Fibroblast of skin of left biceps (primary cell): ENCODE data around the gene INO80C.
"Not testable (repeated sequence)": the region's sequence is repeated elsewhere in the genome, so short reads cannot be mapped to it uniquely, and the experiment has no call there.

Experiments used
- DNase-seq, 2 experiments: peaks; one replicate each; pipeline ENCODE4 v3.0.0-alpha.2; 2013; ENCODE audit warnings: low read depth in 2 of 2

INO80C gene

DNA sequence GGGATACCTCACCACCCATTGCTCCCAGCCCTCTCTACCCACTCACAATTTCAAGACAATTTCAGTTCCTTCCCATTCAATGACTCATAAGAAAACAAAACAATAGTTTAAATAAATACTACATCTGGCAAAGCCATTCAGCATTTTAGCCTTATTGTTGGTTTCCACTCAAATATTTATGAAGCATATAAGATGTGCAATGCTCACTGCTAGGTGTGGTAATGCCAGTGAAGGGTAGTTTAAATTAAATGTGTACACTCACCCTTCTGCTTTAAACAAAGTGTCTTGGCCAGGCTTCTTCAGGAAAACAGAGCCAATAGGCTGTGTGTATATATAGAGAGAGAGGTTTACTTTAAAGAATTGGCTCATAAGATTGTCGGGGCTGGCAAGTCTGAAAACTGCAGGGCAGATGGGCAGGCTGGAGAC is 37.0 kb downstream of the INO80C start:
- no peak for DNase-seq

DNA sequence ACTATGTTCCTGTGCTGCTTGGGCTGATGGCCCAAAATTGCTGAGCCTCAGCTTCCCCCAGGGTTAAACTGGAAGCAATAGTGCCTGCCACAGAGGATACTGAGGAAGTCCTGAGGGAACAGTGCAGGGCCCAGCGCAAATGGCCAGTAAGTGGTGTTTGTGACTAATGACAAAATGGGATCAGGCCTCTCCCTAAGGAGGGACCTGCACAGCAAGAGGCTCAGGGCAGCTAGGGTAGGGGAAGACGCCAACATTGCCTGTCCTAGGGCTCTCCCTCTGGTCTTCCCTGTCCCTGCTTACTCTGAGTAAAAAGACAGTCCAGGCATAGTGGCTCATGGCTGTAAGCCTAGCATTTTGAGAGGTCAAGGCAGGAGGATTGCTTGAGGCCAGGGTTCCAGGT is 37.8 kb downstream of the INO80C start:
- DNase-seq, result no peak

DNA sequence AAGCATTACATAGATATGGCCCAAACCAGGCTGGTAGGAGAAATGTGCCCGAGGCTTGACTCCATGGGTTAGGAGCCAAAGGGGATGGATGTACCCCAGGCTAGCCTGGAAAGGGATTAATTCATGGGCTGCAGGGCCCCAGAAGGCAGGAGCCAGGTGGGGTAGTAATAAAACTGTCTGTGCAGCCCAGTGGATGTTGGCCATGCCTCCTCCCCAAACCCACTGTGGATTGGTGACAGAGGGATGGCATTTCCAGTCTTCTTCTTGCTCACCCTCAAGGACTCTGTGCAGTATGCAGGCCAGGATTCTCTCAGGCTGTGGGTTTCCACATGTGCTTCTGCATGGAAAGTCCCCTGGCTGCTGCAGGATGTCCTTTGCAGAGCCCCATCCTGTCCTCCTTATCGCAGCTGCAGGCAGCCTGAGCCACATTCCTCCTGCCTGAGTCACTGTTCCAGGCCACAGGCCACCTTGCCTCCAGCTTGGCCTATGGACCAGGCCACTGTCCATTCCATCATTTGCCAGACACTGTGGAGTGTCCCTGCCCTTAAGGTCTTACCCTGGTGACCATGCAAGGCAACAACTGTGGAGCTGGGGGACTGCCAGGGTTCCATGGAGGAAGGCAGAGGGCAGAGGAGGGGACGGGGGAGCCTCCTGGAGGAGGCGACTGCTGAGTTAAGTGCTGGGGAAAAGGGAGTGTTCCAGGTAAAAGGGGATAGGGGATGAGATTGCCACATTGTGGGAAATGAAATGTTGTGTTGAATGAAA is 38.9 kb downstream of the INO80C start:
- DNase-seq, result no peak

DNA sequence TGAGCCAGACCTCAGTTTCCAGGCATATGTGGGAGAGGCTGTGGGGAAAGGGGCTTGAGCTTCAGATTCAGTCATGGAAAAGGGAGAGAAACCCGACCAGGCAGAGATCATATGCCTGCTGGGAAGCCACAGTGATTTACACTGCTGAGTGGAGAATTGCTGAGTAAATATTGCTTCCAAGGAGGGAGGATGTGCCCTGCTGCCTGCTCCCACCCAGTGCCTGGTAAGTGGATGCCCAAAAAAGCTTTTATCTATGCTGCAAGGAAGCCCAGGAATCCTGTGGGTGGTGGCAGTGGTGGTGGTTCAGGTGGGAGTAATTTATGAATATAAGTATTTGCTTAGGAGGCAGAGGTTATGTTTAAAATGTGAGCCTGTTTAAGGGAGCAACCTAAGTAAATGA is 39.5 kb downstream of the INO80C start:
- DNase-seq, result no peak

DNA sequence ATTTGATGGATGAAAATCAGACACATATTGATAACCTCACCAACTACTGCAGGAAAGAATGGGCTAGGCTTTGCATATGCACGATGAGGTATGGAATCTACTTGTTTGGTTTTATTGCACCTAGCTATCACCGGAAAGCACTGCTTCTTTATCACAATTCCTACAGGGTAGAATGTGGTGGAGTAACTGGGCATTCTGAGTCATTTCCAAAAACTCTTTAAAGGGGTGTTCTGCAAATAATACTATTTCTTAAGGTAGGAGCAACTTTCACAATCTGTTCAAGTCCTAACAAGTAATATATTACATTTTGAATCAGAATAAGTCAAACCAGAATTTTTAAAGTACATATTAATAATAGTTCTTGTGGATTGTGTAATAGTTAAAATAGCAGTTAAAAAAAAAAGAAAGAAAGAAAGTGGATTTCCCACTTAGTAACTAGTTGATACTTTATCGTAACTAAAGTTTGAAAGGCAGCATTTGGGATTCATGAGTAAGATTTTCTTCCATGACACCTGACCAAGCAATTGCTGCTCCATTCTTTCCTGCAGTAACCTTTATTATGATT is 40.5 kb downstream of the INO80C start:
- DNase-seq, result no peak

DNA sequence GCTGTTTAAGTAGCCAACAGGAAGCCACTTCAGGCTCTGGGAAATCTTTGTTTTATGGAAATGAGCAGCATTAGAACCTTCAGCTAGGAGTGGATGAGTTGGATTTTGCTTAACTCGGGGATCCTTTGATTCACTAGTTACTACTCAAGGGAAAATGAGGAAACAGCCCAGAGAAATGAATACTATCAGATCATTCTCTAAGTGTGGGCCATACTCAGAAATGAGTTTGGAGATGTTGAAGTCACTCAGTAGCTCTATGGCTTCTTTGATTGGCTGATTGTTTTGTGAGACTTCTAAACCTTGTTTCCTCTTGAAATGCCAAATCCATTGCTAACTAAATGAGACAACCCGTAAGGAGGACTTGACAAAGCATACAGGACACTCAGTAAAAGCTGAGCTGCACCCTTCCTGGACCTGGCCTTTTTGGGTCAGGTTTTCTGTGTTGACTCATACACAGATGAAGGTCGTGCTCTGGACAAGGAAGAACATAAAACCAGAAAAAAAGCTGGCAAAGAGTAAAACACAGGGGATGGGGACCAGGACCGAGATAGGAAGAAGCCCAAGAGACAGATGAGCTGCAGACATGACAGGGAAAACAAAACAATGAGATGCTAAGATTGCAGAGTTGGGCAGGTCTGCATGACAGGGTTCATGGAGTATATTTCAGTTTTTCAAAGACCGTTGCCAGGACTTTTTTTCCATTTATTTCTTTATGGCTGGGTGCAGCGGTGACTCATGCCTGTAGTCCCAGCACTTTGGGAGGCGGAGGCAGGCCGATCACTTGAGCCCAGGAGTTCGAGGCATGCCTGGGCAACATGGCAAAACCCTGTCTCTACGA is 41.6 kb downstream of the INO80C start:
- DNase-seq, result no peak

DNA sequence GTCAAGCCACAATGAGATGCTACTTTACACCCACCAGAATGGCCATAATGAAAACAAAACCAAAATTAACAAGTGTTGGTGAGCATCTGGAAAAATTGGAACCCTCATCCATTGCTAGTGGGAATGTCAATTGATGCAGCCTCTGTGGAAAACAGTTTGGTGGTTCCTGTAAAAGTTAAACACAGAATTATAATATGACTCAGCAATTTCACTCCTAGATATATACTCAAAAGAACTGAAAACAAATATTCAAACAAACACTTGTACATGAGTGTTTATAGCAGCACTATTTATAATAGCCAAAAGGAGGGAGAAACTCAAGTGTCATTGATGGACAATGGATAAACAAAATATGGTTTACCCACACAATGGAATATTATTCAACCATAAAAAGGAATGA is 43.0 kb downstream of the INO80C start:
- no peak for DNase-seq

DNA sequence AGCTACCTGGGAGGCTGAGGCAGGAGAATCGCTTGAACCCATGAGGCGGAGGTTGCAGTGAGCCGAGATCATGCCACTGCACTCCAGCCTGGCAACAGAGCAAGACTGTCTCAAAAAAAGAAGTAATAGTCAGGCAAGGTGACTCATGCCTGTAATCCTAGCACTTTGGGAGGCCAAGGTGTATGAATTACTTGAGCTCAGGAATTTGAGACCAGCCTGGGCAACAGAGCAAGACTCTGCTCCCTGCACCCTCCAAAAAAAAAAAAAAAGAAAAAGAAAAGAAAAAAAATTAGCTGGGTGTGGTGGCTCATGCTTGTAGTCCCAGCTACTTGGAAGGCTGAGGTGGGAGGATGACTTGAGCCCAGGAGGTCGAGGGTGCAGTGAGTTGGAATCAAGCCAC is 44.7 kb downstream of the INO80C start:
- not testable (repeated sequence) for DNase-seq

DNA sequence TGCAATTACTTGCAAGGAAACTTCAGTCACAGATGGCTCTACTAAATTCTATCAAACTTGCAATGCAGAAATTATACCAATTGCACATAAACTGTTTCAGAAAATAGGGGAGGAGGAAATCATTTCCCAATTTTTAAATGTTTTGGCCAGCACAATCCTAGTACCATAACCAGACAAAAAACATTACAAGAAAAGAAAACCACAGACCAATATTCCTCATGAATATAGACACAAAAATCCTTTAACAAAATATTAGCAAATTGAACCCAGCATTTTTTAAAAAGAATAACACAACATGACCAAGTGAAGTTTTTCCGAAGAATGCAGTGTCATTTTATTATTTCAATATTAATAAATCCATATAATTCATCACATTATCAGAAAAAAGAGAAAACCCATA is 45.8 kb downstream of the INO80C start:
- DNase-seq, result no peak

DNA sequence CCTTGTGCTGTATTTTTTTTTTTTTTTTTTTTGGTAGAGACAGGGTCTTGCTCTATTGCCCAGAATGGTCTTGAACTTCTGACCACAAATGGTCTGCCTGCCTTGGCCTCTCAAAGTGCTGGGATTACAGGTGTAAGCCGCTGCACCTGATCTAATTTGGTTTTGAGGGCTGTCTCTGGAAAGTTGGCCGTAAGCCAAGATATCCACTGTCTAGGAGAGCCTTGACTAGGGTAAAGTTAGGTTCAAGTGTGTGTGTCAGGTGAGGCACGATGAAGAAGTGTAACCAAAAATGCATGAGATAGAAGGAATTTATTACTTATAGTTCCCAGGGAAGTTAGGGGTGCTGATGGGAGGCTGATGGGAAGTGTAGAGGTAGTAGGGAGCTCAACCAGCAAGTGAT is 46.7 kb downstream of the INO80C start:
- DNase-seq, result no peak

DNA sequence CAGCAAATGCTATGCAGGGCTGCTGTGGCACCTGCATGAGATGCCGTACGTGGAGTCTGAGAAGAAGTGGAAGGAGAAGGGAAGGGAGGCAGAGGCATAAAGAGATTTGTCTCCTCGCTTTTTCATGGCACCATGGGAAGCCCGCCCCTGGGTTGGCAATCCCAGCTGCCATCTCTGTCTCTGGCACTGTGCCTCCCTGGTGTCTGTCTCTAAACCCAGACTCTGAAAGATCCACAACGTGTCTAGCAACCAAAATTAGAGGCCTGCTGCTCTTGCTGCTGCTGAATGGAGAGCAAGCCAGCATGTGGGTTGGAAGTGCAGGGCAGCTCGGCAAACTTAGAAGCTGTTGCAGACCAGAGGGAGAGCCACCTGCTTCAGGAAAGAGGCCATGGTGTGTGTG is 53.1 kb downstream of the INO80C start:
- no peak for DNase-seq

DNA sequence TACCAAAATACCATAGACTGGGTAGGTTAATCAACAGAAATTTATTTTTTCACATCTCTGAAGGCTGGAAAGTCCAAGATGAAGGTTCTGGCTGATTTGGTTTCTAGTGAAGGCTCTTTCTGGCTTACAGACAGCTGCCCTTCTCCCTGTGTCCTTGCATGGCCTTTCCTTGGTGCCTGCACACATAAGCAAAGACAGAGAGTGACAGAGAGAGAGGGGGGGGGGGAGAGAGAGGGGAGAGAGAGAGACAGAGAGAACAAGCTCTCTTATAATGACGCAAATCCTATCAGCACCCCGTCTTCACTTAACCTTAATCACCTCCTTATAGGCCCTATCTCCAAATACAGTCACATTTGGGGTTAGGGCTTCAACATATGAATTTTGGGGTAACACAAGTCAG is 53.9 kb downstream of the INO80C start:
- DNase-seq, result no peak

DNA sequence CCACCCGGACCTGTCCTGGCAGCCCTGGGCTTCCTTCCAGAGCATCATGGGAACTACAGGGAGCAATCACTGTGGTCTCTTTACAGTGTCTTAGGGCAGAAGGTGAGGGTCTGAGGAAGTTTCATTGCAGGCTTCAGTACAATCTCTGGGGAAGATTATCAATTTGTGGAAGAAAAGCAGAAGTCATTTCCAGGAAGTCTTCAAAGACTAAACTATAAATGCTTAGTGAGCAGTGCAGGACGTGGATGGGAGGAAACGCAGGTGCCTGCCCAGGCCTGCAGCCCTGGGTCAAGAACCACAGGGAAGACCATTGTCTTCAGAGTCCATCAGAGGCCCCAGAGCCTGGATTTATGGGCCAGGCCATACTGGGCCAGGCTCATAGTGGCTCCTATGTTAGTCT is 54.3 kb downstream of the INO80C start:
- DNase-seq, result no peak

DNA sequence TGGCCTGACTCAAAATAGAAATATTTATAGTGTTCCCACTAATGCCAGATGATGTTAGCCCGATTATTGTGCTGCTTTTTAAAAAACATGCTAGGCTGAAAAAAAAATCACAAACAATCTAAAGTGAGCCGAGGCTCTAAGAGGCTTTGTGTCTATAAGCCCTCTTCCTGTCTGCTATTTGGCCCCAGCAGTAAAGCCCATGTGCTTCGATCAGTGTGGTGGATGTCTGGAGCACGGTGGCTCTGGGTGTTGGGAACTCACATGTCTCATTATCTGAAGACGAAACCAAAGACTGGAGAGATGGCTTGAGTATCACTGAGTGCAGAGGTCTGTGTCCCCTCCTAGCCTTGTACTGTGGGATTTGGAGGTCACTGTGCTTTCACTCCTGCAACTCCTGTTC is 55.1 kb downstream of the INO80C start:
- DNase-seq, result no peak

DNA sequence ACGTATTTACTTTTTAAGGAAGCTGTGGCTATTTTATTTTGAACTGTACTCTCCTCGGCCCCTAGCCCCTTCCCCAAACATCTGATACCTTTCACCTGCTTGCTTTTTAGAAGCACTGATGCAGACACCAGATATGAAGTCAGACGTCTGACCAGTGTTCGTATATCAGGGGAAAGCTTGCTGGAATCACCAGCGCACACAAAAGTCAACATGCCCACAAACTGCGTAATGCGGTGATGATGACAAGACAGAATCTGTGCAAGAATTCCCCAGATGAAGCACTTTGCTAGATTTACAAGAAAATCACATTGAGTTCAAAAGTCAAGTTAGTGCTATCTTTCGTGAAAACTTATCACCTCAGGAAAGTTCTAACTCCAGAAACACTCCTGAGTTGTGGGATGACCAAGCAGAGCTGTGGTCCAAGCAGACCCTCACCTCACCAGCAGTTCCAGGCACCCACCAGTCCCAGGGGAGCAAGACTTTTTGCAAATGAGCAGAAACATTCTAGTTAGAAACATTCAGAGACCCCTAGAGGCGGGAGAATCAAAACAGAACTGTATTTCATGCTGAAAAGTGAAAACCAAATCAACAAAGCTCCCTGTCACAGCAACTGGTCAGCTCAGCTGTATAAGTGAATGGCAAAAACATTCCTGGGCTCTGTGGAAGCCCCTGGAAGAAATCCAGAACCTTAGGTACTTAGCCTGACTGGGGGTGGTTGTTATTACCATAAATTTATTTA is 55.7 kb downstream of the INO80C start:
- DNase-seq, result no peak

DNA sequence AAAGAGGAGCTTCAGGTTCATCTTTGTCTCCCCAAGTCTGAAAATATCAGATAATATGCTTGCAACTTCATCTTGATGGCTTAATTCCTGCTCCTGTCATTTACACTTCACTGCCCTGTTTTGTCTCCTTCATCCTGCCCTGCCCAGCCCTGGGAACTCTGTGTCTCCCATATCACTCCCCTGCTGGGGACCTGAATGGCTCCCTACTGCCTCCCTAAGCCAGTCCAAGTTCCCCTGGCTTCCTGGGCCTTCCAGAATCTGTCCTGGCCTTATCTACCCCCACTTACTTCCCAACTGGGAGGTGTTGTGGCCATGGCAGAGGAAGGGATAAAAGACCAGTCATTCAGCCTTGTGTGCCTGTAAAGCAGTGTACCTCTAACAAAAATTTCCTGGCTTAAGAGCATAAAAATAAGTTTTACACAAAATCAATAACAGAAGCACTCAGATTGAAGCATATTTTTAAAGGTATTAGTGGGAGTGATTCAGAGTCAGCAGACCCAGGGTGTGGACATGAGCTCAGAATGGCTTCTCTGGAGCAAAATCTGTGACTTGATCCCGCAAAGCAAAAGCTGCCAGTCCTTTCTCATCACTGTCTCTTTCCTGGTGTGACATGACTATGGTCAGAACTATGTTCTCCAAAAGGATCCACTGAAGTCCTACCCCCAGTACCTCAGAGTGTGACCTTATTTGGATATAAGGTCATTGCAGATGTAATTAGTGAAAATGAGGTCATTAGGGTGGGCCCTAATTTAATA is 59.1 kb downstream of the INO80C start:
- DNase-seq, result no peak

DNA sequence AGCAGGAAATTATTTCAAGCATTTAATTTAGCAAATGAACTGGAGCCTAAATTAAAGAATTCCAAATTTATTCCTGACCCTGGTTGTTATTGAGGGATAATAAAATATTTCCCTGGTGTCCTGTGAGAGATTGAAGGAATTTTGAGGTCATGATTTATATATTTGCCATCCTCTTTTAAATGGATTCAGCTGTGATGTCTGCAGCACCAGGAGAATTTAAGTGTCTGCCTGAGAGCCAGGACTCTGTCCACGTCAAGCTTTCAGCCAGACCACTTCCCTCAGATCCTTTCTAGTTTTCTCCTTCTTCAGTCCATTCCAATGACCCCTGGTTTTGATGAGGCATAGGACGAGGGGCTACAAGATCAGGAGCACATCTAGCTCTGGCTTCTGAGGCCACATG is 59.9 kb downstream of the INO80C start:
- no peak for DNase-seq

DNA sequence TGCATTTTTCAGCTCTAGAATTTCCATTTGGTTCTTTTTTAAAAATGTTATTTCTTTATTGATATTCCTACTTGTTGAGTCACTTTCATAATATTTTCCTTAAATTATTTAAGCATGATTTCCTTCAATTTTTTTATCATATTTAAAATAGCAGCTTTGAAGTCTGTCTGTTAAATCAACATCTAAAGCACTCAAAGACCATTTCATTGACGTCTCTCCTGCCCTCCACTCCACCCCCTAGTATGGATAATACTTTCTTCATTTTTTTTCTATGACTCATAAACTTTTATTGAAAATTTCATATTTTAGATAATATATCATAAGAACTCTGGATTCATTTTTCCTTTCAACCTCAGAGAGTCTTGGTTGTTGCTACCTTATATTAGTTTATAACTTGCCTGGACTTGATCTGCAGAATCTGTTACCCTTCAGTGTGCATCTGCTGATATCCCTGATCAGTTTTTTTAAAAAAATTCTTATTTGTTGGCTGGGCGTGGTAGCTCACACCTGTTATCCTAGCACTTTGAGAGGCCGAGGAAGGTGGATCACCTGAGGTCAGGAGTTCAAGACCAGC is 61.6 kb downstream of the INO80C start:
- peak; percentile 25 for DNase-seq

DNA sequence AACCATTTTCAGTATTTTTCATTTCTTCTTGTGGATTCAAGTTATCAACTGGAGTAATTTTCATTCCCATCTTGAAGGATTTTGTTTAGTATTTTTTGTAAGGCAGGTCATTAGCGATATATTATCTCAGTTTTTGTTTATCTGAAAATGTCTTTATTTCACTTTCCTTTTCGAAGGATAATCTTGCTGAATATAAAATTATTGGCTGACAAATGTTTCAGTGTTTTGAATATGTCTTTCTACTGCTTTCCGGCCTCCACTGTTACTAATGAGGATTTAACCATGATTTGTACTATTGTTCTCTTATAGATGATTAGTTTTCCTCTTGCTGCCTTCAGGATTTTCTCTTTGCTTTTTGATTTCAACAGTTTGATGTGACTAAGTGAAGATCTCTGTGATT is 62.4 kb downstream of the INO80C start:
- DNase-seq, result no peak

DNA sequence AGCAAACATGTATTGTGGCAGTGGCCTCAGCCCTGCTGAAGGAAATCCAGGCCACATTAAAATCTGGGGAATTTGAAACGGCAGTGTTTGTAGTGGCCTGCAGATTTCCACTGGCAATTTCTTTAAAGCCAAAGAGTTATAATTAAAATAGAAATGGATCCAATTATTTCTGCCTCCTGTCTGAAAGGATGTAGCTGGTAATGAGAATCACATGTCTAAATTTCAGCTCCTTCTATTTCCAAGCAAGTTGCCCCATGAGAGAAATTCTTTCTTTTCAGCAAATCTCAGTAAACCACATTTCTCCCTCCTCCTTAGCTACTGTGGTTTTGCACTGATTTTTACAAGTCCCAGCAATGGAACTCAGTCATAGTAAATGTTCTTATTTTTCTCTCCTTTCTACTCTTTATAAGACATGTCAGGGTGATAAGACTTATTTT is 65.2 kb downstream of the INO80C start:
- peak; percentile 48 to 56 for DNase-seq

DNA sequence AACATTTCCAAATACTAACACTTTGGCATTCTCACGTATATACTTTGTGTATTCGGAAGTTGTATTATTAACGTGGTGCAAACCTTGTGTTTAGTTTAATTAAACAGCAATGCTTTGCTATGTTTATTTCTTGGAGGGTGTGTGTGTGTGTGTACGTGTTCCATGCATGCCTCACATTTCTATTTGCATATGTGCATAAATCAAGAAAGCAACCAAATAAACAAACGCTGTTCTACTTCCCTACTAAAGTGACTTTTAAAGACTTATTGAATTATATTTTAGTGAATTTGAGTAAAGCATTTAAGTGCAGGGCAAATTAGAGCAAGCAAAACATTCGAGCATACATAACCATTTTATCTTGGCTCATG is 66.4 kb downstream of the INO80C start:
- no peak for DNase-seq
